Naive B cell (primary cell): Measurements from ENCODE around the gene PKLR. TPM values are rescaled to one million over a fixed set of nuclear protein-coding genes. Genes with fewer than 3 reads are reported as not detected.

Source experiments
- ATAC-seq, 2 donors: fragments of 150-1000 bp; cut with Tn5 transposase; 2 replicates each; pipeline ENCODE4 v1.10.0; 2021; ENCODE audit warnings: low read depth in 2 of 2, mild to moderate bottlenecking in 2 of 2, moderate library complexity in 2 of 2
- DNase-seq: peaks from one replicate; pipeline ENCODE4 v3.0.0; 2022
- H3K27ac Mint-ChIP-seq, 6 donors: one replicate each; pipeline ENCODE4 v1.8.0; 2020 to 2022; ENCODE audit warnings: mild to moderate bottlenecking in 6 of 6, mixed read lengths in 6 of 6, moderate library complexity in 5 of 6, inconsistent platforms in 2 of 6
- H3K27me3 Mint-ChIP-seq, 3 donors: one replicate each; pipeline ENCODE4 v1.8.0; 2021 to 2022; ENCODE audit warnings: mixed read lengths in 3 of 3, mild to moderate bottlenecking in 1 of 3
- H3K36me3 Mint-ChIP-seq, 2 donors: one replicate each; pipeline ENCODE4 v1.8.0; 2020 to 2022; ENCODE audit warnings: mixed read lengths in 2 of 2, inconsistent platforms in 1 of 2, mild to moderate bottlenecking in 1 of 2
- H3K4me1 Mint-ChIP-seq, 3 donors: one replicate each; pipeline ENCODE4 v1.8.0; 2020 to 2022; ENCODE audit warnings: mixed read lengths in 3 of 3, inconsistent platforms in 1 of 3, mild to moderate bottlenecking in 1 of 3, moderate library complexity in 1 of 3
- H3K4me3 Mint-ChIP-seq, 8 donors: one replicate each; pipeline ENCODE4 v1.8.0; 2020 to 2022; ENCODE audit warnings: mild to moderate bottlenecking in 8 of 8, mixed read lengths in 8 of 8, moderate library complexity in 8 of 8, inconsistent platforms in 2 of 8
- H3K9me3 Mint-ChIP-seq, 7 donors: one replicate each; pipeline ENCODE4 v1.8.0; 2020 to 2022; ENCODE audit warnings: mixed read lengths in 7 of 7, mild to moderate bottlenecking in 5 of 7, inconsistent platforms in 2 of 7, moderate library complexity in 1 of 7
- polyA plus RNA-seq, 6 donors: library from polyadenylated mRNA; unstranded; fragments of 300-500 nt; fragmentation: Illumina TruSeq; gene quantifications; one replicate each; pipeline ENCODE4 v1.2.3, GENCODE V29; 2021; ENCODE audit warnings: low read depth in 6 of 6

PKLR gene
- polyA plus RNA-seq, 6 donors from 2014 or later: not detected

- Mint-ChIP-seq H3K36me3 (peaks cover 4 to 8% of the 10 kb centered on the region in 2 donors), H3K4me3 (peak within 1 kb of the TSS; percentile 90 to 98 (median 94)), H3K27me3 (no peaks in the 10 kb centered on the region), H3K27ac (peak within 1 kb of the TSS; percentile 93 to 99 (median 96)), H3K4me1 (peaks cover 32 to 57% (median 37%) of the 10 kb centered on the region in 3 donors), H3K9me3 (no peaks in the 10 kb centered on the region)
- ATAC-seq (peak; percentile 84 to 85), DNase-seq (peak; percentile 94)
Measured at GRCh38 chr1:155273343-155274245, 27.6 kb downstream of the PKLR start, which contains the start of gene CLK2. CLK2 (minus strand) TSS chr1:155273504; CDS start chr1:155270977, 2,527 bp downstream.

- DNase-seq (no peak), ATAC-seq (peak; percentile 24)
- Mint-ChIP-seq H3K27ac (peak overlapping the region; percentile 90 to 99 (median 95)), H3K4me3 (peak overlapping the region; percentile 90 to 98 (median 94)), H3K36me3 (peaks cover 4 to 14% of the 10 kb centered on the region in 2 donors), H3K4me1 (peaks cover 32 to 50% (median 32%) of the 10 kb centered on the region in 3 donors), H3K27me3 (no peaks in the 10 kb centered on the region), H3K9me3 (no peaks in the 10 kb centered on the region)
Measured at GRCh38 chr1:155272466-155273342, 28.5 kb downstream of the PKLR start.

GRCh38 chr1:155269381-155269780 lies 31.9 kb downstream of the PKLR start:
- H3K27ac Mint-ChIP-seq: no peak overlapping the region
- H3K4me3 Mint-ChIP-seq: peak overlapping the region in 1 of 8 donors; percentile 36

GRCh38 chr1:155268630-155269029 lies 32.6 kb downstream of the PKLR start:
- peaks cover 12 to 30% (median 15%) of the 10 kb centered on the region in 3 donors for H3K4me1 Mint-ChIP-seq
- H3K9me3 Mint-ChIP-seq: no peaks in the 10 kb centered on the region
- DNase-seq (no peak), ATAC-seq (no peak)
- H3K27ac Mint-ChIP-seq: no peak overlapping the region
- H3K27me3 Mint-ChIP-seq: no peaks in the 10 kb centered on the region
- no peak overlapping the region for H3K4me3 Mint-ChIP-seq
- H3K36me3 Mint-ChIP-seq: peaks cover 15 to 19% of the 10 kb centered on the region in 2 donors

More at GRCh38 chr1:155269381-155269780, 31.9 kb downstream of the PKLR start:
- ATAC-seq (no peak), DNase-seq (no peak)
- peaks cover 9 to 19% of the 10 kb centered on the region in 2 donors for H3K36me3 Mint-ChIP-seq
- H3K9me3 Mint-ChIP-seq: no peaks in the 10 kb centered on the region
- peaks cover 14 to 34% (median 18%) of the 10 kb centered on the region in 3 donors for H3K4me1 Mint-ChIP-seq
- no peaks in the 10 kb centered on the region for H3K27me3 Mint-ChIP-seq

GRCh38 chr1:155267373-155267772 lies 33.9 kb downstream of the PKLR start:
- Mint-ChIP-seq H3K4me3 (peak overlapping the region in 1 of 8 donors; percentile 51), H3K4me1 (peaks cover 4 to 30% (median 8%) of the 10 kb centered on the region in 3 donors), H3K27me3 (no peaks in the 10 kb centered on the region), H3K36me3 (peaks cover 16 to 19% of the 10 kb centered on the region in 2 donors), H3K27ac (no peak overlapping the region), H3K9me3 (no peaks in the 10 kb centered on the region)
- ATAC-seq: no peak
- DNase-seq: no peak

- Mint-ChIP-seq H3K4me1 (peaks cover 10 to 30% (median 11%) of the 10 kb centered on the region in 3 donors), H3K27me3 (no peaks in the 10 kb centered on the region), H3K9me3 (no peaks in the 10 kb centered on the region), H3K36me3 (peaks cover 16 to 19% of the 10 kb centered on the region in 2 donors), H3K4me3 (peak overlapping the region in 1 of 8 donors; percentile 6), H3K27ac (no peak overlapping the region)
- ATAC-seq: no peak
- no peak for DNase-seq
Measured at GRCh38 chr1:155266553-155266952, 34.7 kb downstream of the PKLR start.

GRCh38 chr1:155263067-155263466 lies 38.2 kb downstream of the PKLR start:
- H3K36me3 Mint-ChIP-seq: peaks cover 9 to 12% of the 10 kb centered on the region in 2 donors
- peak overlapping the region; percentile 31 to 100 (median 98) for H3K4me3 Mint-ChIP-seq
- peak overlapping the region in 4 of 6 donors; percentile 69 to 90 (median 73) for H3K27ac Mint-ChIP-seq
- DNase-seq: no peak
- no peaks in the 10 kb centered on the region for H3K9me3 Mint-ChIP-seq
- no peak for ATAC-seq
- no peaks in the 10 kb centered on the region for H3K27me3 Mint-ChIP-seq
- H3K4me1 Mint-ChIP-seq: peaks cover 26 to 35% (median 27%) of the 10 kb centered on the region in 3 donors

- peaks cover 28 to 36% (median 32%) of the 10 kb centered on the region in 3 donors for H3K4me1 Mint-ChIP-seq
- H3K27ac Mint-ChIP-seq: peak within 1 kb of the TSS; percentile 82 to 98 (median 97)
- peak; percentile 88 for DNase-seq
- H3K4me3 Mint-ChIP-seq: peak within 1 kb of the TSS; percentile 91 to 100 (median 99)
- no peaks in the 10 kb centered on the region for H3K9me3 Mint-ChIP-seq
- peaks cover 7 to 12% of the 10 kb centered on the region in 2 donors for H3K36me3 Mint-ChIP-seq
- H3K27me3 Mint-ChIP-seq: no peaks in the 10 kb centered on the region
- ATAC-seq: peak; percentile 98 to 99
Measured at GRCh38 chr1:155261852-155262673, 39.2 kb downstream of the PKLR start, which contains the start of gene SCAMP3. SCAMP3 (minus strand) TSS chr1:155262360; CDS start chr1:155262151, 209 bp downstream.

GRCh38 chr1:155261493-155261851 lies 39.8 kb downstream of the PKLR start:
- ATAC-seq (no peak), DNase-seq (no peak)
- Mint-ChIP-seq H3K27me3 (no peaks in the 10 kb centered on the region), H3K4me1 (peaks cover 34 to 41% (median 38%) of the 10 kb centered on the region in 3 donors), H3K27ac (peak overlapping the region; percentile 58 to 98 (median 94)), H3K36me3 (peaks cover 10% of the 10 kb centered on the region in 2 donors), H3K9me3 (no peaks in the 10 kb centered on the region), H3K4me3 (peak overlapping the region; percentile 91 to 100 (median 99))

GRCh38 chr1:155260276-155260675 lies 41.0 kb downstream of the PKLR start:
- ATAC-seq (no peak), DNase-seq (no peak)
- Mint-ChIP-seq H3K9me3 (no peaks in the 10 kb centered on the region), H3K36me3 (peaks cover 6 to 10% of the 10 kb centered on the region in 2 donors), H3K4me1 (peaks cover 40 to 50% (median 50%) of the 10 kb centered on the region in 3 donors), H3K27me3 (no peaks in the 10 kb centered on the region), H3K4me3 (peak overlapping the region in 5 of 8 donors; percentile 72 to 97 (median 91)), H3K27ac (peak overlapping the region in 4 of 6 donors; percentile 6 to 88 (median 66))

GRCh38 chr1:155256058-155256852 lies 45.0 kb downstream of the PKLR start:
- DNase-seq (no peak), ATAC-seq (no peak)
- Mint-ChIP-seq H3K4me3 (peak overlapping the region; percentile 73 to 92 (median 85)), H3K27ac (peak overlapping the region in 5 of 6 donors; percentile 18 to 79 (median 26)), H3K9me3 (no peaks in the 10 kb centered on the region), H3K36me3 (peaks cover 0 to 10% of the 10 kb centered on the region in 2 donors), H3K4me1 (peaks cover 42 to 53% (median 43%) of the 10 kb centered on the region in 3 donors), H3K27me3 (no peaks in the 10 kb centered on the region)
